Gastrocnemius medialis (tissue), 4 donors: ENCODE measurements around the gene PRDM5.

Experiments used
- POLR2A ChIP-seq, 2 donors: fragments of 450-650 bp; IDR thresholded peaks; one replicate each; pipeline ENCODE4 v1.6.1; 2017; ENCODE audit warnings: antibody characterized with exemption in 2 of 2, mild to moderate bottlenecking in 2 of 2, moderate library complexity in 2 of 2
- TF ChIP-seq, protein P1 (sequence below), 5 experiments: fragments of 450-650 bp in 3 of 5; fragments of 200-600 bp in 2 of 5; sonication (generic) in 2 of 5; IDR thresholded peaks in 4 of 5; conservative IDR thresholded peaks in 1 of 5; 1 replicate in 4 of 5; 2 replicates in 1 of 5; pipeline ENCODE4 v1.5.1; 2016 to 2019; ENCODE audit warnings: antibody characterized with exemption in 5 of 5, mild to moderate bottlenecking in 3 of 5, moderate library complexity in 3 of 5

DNA sequence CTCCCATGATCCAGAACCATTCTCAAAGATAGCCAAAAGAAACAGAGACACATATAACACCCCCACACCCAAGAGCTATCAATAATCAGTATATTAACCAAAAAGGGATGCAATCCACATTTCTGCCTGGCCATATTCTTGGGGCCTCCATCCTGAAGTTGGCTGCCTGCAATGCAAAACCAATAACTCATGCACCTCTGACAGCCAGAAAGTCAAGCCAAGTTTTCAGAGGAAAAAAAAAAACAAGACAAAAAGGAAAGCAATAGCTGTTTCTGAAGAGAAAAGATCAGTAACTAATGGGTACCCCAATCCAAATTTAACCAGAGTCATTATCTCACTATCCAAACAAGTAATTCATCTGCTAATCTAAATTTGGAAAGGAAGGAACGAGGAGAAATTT is 7.3 kb upstream of the PRDM5 start:
- TF ChIP-seq, protein P1, sequence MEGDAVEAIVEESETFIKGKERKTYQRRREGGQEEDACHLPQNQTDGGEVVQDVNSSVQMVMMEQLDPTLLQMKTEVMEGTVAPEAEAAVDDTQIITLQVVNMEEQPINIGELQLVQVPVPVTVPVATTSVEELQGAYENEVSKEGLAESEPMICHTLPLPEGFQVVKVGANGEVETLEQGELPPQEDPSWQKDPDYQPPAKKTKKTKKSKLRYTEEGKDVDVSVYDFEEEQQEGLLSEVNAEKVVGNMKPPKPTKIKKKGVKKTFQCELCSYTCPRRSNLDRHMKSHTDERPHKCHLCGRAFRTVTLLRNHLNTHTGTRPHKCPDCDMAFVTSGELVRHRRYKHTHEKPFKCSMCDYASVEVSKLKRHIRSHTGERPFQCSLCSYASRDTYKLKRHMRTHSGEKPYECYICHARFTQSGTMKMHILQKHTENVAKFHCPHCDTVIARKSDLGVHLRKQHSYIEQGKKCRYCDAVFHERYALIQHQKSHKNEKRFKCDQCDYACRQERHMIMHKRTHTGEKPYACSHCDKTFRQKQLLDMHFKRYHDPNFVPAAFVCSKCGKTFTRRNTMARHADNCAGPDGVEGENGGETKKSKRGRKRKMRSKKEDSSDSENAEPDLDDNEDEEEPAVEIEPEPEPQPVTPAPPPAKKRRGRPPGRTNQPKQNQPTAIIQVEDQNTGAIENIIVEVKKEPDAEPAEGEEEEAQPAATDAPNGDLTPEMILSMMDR (IDR thresholded peaks at IDR 0.05 in 4 of 5, conservative IDR thresholded peaks at IDR 0.05 in 1 of 5) = no peak
- no peak for TF ChIP-seq POLR2A (IDR thresholded peaks at IDR 0.05)
